Activated CD4-positive, alpha-beta T cell treated with anti-CD3 and anti-CD28 coated beads for 24 hours (primary cell): ENCODE results near the gene CEP128.
"Not testable (repeated sequence)": the region's sequence is repeated elsewhere in the genome, so short reads cannot be mapped to it uniquely, and the experiment has no call there.

Experiments
- DNase-seq, 2 donors: peaks; one replicate each; pipeline ENCODE4 v3.0.0-alpha.2; 2020; ENCODE audit warnings: low read depth in 2 of 2

The CEP128 gene

DNA sequence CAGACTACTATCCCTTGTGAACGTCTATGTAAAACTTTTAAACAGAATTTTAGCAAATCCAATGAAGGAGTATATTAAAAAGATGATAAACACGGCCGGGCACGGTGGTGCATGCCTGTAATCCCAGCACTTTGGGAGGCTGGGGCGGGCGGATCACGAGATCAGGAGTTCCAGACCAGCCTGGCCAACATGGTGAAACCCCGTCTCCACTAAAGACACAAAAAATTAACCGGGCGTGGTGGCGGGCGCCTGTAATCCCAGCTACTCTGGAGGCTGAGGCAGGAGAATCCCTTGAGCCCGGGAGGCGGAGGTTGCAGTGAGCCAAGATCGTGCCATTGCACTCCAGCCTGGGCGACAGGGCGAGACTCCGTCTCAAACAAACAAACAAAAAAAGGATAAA, 11.7 kb upstream of the CEP128 start:
- not testable (repeated sequence) for DNase-seq

- no peak for DNase-seq
Observed at GRCh38 chr14:80951491-80951890, 10.0 kb upstream of the CEP128 start.

- no peak for DNase-seq
Observed at GRCh38 chr14:80948291-80948690, 6.8 kb upstream of the CEP128 start.

- no peak for DNase-seq
Observed at GRCh38 chr14:80946797-80947196, 5.3 kb upstream of the CEP128 start.

DNA sequence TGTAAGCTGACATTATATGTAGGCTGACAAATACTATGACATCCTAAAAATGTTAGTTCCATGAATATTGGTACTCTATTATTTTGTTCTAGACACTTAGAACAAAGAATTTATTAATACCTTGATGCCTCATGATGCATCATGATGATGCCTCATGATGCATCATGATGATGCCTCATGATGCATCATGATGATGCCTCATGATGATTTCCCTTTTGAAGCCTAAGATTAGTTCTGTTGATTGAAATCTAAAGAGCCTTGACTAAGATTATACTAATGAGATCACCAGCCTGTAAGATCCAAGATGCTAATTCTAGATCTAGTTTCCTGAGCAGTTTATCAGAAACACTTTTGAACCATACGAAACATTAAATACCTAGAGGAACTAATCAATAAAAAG, 4.6 kb upstream of the CEP128 start:
- DNase-seq: no peak

DNA sequence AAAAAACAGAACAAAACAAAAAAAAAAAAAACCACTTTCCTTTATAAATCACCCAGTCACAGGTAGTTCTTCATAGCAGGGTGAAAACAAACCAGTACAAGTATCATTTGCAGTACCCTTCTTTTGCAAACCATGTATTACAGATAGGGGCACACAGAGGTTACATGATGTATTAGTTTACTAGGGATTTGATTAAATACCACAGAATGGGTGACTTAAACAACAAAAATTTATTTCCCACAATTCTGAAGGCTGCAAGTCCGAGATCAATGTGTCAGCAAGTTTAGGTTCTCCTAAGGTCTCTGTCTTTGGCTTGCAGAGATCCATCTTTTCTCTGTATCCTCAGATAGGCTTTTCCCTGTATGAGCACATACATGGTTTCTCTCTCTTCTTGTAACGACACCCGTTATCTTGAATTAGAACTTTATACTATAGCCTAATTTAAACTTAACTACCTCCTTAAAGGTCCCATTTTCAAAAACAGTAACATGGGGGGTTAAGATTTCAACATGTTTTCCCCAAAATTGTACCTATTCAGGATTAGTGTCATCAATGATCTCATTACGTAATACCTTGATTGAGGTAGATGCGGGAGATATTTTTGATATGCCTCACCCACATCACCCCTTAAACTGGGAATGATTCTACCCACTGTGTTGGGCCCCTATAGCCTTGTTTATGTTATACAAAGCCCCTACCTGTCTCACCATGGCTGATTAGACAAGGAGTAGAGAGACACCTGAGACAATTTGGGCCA, 3.5 kb upstream of the CEP128 start:
- DNase-seq: no peak

DNA sequence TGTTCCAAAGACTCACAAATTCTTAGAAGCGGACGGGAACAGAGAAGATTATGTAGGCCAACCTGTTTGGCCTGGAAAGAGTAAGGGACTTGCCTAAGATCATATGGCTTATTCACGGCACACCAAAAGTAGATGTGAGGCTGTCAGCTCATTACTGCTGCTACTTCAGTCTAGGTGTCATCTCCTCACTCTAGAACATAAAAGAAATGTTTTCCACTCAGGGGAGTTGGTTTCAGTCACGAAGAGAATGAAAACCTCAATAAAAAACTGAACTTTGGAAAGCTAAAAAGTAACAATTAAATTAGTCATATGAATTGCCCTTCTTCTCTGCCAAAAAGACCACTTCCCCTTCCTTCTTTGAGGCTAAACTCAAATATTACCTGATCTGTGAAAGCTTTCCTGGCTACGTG, 658 bp upstream of the CEP128 start:
- no peak for DNase-seq

GRCh38 chr14:80940146-80940545, 1.4 kb downstream of the CEP128 start:
- no peak for DNase-seq

DNA sequence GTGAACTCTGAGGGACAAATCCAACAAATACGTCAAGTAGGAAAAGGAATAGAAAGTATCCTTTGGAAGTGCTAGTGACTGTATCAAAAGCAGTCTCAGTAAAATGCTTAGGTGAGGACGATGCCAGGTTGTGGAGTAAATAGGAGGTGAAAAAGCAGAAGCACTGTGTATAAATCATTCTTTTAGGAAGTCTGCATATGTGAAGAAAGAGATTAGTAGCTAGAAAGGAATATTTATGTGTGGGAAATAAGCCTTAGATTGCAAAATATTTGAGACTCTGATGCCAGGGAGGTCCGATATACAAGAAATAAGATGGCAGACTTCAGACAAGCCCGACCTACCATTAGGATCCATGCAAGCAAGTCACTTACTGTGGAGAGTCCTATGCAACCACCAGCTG, 7.9 kb downstream of the CEP128 start:
- no peak for DNase-seq

DNA sequence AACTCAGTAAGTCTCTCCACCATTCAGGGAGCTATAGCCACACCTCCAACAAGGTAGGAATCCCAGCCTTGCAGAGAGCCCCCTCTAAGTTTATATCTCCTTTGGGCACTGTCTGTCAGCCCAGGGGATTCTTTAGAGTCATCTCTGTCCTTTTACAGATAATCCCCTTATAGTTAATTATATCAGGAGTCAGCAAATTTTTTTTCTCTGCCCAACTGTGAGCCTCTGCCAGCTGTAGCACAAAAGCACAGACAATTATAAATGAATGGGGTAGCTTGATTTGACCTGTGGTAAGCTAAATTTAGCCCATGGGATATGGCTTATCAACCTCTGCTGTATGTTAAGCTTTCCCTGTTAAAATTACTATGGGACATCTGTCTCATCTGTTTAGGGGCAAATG, 8.3 kb downstream of the CEP128 start:
- DNase-seq: no peak

DNA sequence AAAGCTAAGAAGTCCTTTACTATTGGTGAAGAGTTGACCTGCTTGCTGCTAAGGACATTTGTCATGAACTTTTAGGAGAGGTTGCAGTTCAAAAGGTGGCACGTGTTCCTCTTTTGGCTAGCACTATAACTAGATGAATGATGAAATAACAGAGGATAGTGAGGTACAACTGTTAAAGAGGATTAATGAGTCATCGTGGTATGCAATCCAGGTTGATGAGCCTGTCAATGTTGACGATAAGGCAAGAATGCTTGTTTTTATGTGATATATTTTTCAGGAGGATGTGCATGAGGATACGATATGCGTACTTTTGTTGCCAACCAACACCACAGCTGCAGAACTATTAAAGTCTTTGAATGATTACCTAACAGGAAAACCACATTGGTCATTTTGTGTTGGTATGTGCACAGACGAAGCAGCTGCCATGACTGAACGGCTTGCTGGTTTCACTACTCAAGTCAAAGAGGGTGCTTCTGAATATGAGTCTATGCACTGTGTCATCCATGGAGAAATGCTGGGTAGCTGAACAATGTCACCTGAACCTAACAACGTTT, 10.6 kb downstream of the CEP128 start:
- no peak for DNase-seq

DNA sequence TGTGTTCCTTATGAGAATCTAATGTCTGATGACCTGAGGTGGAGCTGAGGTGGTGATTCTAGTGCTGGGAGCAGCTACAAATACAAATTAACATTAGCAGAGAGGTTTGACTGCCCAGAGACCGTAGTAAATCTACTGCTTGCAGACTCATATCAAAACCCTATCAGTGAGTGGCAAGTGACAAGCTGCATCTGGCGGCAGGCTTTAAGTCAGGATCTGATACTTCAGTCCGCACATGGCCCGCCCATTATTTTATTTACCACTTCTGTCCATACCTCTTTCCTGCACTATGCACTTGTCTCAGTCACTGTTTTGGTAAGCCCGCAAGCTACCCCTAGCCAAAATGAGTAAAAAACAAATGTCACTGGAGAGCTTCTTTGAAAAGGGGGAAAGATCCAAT, 11.4 kb downstream of the CEP128 start:
- no peak for DNase-seq

DNA sequence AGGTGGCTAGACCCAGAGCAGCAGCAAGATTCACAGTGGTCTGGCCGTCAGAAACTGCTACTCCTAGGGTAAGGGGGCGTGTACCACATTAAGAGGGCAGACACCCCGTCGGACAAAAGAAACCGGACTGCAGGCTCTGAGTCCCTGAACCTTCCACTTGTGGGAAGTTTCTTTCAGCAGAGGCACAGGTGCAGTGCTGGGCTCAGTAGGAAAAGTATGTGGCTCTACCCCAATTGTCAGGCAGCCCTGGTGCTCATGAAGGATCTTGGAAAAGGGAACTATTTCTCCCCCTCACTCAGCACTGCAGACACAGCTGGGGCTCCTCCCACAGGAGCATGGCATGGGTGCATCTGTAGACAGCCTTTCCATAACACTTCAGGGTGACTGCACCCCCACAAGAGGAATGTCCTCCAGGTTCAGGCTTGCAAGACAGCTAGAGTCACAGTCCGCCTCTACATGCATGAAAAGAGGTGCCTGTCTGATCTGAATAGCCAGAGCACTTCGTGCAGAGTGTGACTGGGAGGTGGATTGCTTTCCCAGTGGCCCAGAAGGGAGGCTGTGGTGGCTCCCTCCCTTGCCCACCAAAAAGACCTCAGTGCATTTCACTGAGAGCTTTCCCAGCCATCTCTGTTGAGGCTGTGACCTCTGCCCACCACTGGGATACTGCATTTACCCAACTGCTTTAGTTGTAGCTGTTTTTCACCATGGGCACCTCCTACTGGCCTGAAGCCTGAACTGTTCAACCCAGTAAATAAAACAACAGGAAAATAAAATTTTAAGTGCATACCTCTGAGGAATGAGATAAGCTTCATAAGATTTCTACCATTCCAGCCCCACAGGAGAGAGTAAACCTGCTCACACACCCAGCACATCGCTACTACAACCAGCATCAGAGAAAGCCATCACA, 14.2 kb downstream of the CEP128 start:
- DNase-seq: no peak

DNA sequence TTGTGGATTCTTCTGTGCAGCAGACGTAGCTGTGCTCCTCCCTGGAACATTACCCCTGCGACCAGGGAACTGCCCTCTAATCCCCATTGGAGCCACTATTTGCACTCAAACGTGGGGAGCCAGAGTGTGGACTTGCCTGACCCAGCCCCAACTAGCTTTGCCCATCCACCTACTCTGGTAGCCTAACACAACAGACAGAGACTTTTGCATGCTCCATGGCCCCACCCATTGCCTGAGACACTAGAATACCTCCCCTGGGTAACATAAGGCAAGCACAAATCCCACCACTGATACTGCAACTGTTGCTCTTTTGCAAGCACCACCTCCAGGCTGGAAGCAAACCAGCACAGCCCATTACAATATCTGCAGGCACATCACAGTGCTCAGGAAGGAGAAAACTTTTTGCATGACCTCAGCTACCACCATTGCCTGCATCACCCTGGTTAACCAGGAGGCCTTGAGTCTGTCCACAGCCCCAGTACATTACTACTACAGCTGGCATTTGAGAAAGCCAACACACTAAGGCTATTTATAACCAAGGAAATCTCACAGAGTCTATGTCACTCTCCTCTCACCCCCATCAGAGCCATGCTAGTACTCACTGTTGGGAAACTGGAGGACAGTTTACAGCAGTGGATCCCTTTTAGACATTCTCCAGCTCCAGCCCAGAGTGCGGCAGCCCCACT, 15.0 kb downstream of the CEP128 start:
- DNase-seq: no peak

GRCh38 chr14:80924365-80925103, 17.0 kb downstream of the CEP128 start:
- no peak for DNase-seq

DNA sequence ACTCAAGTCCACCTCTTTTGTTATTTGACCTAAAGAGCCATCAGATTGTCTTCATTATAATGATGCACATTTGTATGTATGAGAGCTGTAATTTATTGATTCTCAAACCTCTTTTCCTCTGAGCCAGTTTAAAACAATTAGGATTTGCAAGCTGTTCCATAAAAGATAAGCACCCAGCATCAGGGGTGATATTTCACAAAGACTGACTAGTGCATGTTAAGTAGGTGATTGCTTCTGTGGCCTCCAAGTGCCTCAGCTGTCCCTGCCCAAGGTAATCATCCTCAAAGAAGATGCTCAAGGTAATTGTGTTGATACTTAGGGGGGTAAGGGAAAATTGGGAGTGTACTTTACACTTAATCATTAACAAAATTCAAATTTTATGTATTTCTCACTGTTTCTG, 18.2 kb downstream of the CEP128 start:
- no peak for DNase-seq

GRCh38 chr14:80919622-80920021, 21.9 kb downstream of the CEP128 start:
- DNase-seq: no peak

GRCh38 chr14:80912013-80912412, 29.5 kb downstream of the CEP128 start:
- DNase-seq: not testable (repeated sequence)

DNA sequence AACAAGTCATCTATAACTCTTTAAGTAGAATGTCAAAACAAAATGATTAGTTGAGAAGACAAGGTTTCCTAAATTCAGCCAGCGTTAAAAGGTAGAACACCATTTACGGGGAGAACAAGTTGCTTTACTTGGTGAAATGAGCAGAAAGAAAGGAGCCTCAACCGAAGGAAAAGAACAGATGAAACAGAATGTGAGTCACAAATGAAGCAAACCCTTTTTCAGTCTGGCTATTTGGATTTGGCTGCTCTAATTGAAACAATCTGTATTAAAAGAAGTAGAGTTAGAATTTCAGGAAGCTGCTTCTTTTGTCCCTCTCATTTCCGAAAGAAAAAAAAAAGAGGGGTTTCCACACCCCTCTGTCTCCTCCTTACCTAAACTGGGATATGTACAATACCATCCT, 34.6 kb downstream of the CEP128 start:
- no peak for DNase-seq

GRCh38 chr14:80906336-80906735, 35.2 kb downstream of the CEP128 start:
- DNase-seq: no peak

DNA sequence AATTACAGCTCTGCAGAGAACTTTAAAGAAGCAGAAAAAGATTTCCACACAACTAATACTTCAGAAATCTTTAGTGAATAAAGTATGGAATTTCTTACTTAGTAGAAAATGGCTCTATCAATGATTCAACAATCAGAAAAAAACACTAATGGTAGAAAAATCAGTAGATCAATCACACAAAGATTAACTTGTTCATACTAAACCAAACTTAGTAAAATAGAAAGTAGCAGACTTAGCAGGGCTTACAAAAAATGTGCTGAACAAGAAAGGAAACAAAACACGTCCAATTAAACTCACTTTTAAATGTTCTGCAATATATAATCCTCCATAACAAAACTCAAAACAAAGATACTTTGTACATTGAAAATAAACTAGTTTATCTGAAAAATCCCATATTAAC, 38.9 kb downstream of the CEP128 start:
- no peak for DNase-seq
